Measurements from ENCODE around the gene ZNF816.

- TF ChIP-seq POLR2AphosphoS5 (IDR thresholded peaks at IDR 0.05) (no peak), CTCF (IDR thresholded peaks at IDR 0.05) (no peak), EP300 (IDR thresholded peaks at IDR 0.05) (no peak), POLR2A (IDR thresholded peaks at IDR 0.05) (no peak)
These were observed 49.3 kb upstream of the ZNF816 start for GRCh38 chr19:53012006-53012405.

Data from suprapubic skin (tissue), 4 donors.